DND-41 (cell line): ENCODE data around the gene CD244.

ENCODE experiments used
- EZH2 ChIP-seq: IDR thresholded peaks from 3 replicates; pipeline ENCODE4 v1.6.1; 2012; ENCODE audit warnings: borderline replicate concordance, low read depth, mild to moderate bottlenecking, moderate library complexity, low read length, inconsistent platforms; ENCODE audit not compliant: severe bottlenecking
- TF ChIP-seq, protein P1 (sequence below): IDR thresholded peaks from 2 replicates; pipeline ENCODE4 v1.5.1; 2012; ENCODE audit warnings: borderline replicate concordance, low read length, moderate library complexity, mild to moderate bottlenecking; ENCODE audit not compliant: poor library complexity, severe bottlenecking; ENCODE audit errors: extremely low read depth

DNA sequence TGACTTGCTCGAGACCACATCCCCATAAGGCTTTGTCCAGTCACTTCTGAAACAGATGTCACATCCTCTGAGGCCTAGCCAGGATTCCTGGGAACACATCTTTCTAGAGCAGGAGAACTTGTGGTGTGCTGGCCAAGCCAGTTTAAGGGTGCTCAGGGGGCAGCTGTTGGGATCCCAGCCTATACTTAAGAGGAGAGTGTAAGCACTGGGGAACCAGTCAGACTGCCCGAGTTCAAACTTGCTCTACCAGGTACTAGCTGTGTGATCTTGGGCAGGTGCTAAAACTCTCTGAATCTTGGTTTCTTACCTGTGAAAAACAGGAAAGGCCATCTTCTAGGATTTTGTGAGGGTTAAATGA lies 82.3 kb downstream of the CD244 start:
- TF ChIP-seq, protein P1, sequence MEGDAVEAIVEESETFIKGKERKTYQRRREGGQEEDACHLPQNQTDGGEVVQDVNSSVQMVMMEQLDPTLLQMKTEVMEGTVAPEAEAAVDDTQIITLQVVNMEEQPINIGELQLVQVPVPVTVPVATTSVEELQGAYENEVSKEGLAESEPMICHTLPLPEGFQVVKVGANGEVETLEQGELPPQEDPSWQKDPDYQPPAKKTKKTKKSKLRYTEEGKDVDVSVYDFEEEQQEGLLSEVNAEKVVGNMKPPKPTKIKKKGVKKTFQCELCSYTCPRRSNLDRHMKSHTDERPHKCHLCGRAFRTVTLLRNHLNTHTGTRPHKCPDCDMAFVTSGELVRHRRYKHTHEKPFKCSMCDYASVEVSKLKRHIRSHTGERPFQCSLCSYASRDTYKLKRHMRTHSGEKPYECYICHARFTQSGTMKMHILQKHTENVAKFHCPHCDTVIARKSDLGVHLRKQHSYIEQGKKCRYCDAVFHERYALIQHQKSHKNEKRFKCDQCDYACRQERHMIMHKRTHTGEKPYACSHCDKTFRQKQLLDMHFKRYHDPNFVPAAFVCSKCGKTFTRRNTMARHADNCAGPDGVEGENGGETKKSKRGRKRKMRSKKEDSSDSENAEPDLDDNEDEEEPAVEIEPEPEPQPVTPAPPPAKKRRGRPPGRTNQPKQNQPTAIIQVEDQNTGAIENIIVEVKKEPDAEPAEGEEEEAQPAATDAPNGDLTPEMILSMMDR, result no peak
- no peak for TF ChIP-seq EZH2
